ENCODE measurements around the gene LRRC14B. TPM values are rescaled to one million over a fixed set of nuclear protein-coding genes. Genes with fewer than 3 reads are reported as not detected.
A peak's percentile ranks its signal among the peaks of the same experiment; 100 is the strongest.

The LRRC14B gene
- total RNA-seq, 1 donor from 2014 or later, result not detected

DNA sequence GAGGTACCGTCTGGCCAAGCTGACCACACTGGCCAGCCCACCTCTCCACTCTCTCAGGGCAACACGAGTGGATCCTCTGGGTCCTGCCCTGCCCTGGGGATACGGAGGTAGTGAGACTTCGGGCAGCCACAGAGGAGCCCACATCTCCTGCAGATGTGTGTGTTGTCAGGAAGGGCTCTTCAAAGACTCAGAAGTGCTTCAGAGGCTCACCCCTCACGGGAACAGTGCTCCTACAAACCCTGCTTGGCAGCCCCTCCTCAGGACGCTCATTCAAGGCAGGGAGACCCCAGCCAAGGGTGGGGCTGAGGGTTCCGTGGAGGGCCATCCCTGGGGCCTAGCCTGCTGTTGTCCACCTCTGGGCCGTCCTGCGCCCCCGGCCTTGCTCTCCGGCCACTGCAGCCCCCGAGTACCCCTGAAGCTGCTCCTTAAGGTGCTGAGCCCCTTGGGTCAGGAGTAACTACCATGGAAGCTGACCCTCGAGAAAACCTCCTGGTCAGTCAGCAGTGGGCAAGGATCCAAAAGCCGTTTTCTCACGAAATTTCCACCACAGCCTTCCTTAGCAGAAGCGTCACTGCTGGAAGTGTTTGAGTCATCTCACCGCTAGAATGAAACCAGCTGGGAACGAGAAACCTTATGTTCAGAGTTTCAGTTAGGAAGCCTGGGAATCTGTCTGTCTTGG is 23.2 kb upstream of the LRRC14B start:
- Mint-ChIP-seq H3K27ac (peak overlapping the region; percentile 33), H3K36me3 (peaks cover 17% of the 10 kb centered on the region), H3K4me3 (no peak overlapping the region)

DNA sequence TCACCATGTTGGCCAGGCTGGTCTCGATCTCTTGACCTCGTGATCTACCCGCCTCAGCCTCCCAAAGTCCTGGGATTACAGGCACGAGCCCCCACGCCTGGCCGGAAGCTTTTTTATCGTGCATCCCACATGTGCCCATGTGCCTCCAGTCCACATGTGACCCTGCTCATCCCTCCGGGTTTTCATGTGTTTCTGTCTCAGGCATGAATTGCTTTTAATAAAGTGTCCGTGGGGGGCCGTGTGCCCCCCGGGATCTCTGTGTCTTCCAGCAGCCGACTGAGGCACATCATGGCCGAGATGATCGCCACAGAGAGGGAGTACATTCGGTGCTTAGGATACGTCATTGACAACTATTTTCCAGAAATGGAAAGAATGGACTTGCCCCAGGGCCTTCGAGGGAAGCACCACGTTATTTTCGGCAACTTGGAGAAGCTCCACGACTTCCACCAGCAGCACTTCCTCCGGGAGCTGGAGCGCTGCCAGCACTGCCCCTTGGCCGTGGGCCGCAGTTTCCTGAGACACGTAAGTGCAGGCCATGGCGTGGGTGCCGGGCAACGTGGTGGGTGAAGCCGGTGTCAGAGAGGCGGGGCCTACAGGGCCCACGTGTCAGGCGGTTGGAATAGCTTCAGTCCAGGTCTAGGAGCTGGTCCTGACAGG is 22.1 kb upstream of the LRRC14B start:
- Histone ChIP-seq H3K79me2 (ENCODE audit: low read depth) (no peaks in the 10 kb centered on the region), H3K36me3 (no peaks in the 10 kb centered on the region), H3K4me1 (no peaks in the 10 kb centered on the region), H3K9me3 (ENCODE audit: low read depth) (no peaks in the 10 kb centered on the region), H3K9ac (no peak overlapping the region), H3K4me3 (no peak overlapping the region), H3K27ac (no peak overlapping the region), H2AFZ (replicated peaks) (no peak overlapping the region), H4K20me1 (ENCODE audit: low read depth) (no peaks in the 10 kb centered on the region), H3F3A (ENCODE audit: low read depth) (peaks cover 16% of the 10 kb centered on the region), H3K27me3 (no peaks in the 10 kb centered on the region), H3K4me2 (no peak overlapping the region)
- Mint-ChIP-seq H3K27me3 (ENCODE audit: insufficient read depth, low read depth) (peaks cover 9% of the 10 kb centered on the region), H3K36me3 (peaks cover 15% of the 10 kb centered on the region), H3K4me3 (no peak overlapping the region), H3K9me3 (peaks cover 5% of the 10 kb centered on the region), H3K4me1 (peaks cover 29% of the 10 kb centered on the region), H3K27ac (no peak overlapping the region)
- no peak for TF ChIP-seq EZH2 (IDR thresholded peaks at IDR 0.05)
- TF ChIP-seq EZH2phosphoT487 (IDR thresholded peaks at IDR 0.05), result no peak
- no peak for TF ChIP-seq CTCF (IDR thresholded peaks at IDR 0.05)
- DNase-seq (ENCODE audit: low spot score), result no peak

More for the DNA sequence above, 23.2 kb upstream of the LRRC14B start:
- Histone ChIP-seq H3K27me3 (no peaks in the 10 kb centered on the region), H4K20me1 (ENCODE audit: low read depth) (no peaks in the 10 kb centered on the region), H2AFZ (replicated peaks) (no peak overlapping the region), H3K4me2 (no peak overlapping the region), H3F3A (ENCODE audit: low read depth) (peaks cover 21% of the 10 kb centered on the region), H3K9ac (peak overlapping the region; percentile 32), H3K4me1 (no peaks in the 10 kb centered on the region), H3K4me3 (no peak overlapping the region), H3K27ac (peak overlapping the region; percentile 2), H3K9me3 (ENCODE audit: low read depth) (no peaks in the 10 kb centered on the region), H3K36me3 (no peaks in the 10 kb centered on the region), H3K79me2 (ENCODE audit: low read depth) (no peaks in the 10 kb centered on the region)
- H3K4me1 Mint-ChIP-seq, result peaks cover 25% of the 10 kb centered on the region
- peaks cover 8% of the 10 kb centered on the region for H3K9me3 Mint-ChIP-seq
- peaks cover 11% of the 10 kb centered on the region for H3K27me3 Mint-ChIP-seq (ENCODE audit: insufficient read depth, low read depth)
- TF ChIP-seq EZH2 (IDR thresholded peaks at IDR 0.05) (no peak), CTCF (IDR thresholded peaks at IDR 0.05) (no peak), EZH2phosphoT487 (IDR thresholded peaks at IDR 0.05) (no peak)
- no peak for DNase-seq (ENCODE audit: low spot score)

- DNase-seq (ENCODE audit: low spot score), result no peak
- Histone ChIP-seq H3K4me2 (no peak overlapping the region), H3K4me1 (no peaks in the 10 kb centered on the region), H3K27me3 (no peaks in the 10 kb centered on the region), H3K9me3 (ENCODE audit: low read depth) (no peaks in the 10 kb centered on the region), H4K20me1 (ENCODE audit: low read depth) (no peaks in the 10 kb centered on the region), H3K79me2 (ENCODE audit: low read depth) (no peaks in the 10 kb centered on the region), H3K27ac (no peak overlapping the region), H3K9ac (no peak overlapping the region), H2AFZ (replicated peaks) (no peak overlapping the region), H3K4me3 (no peak overlapping the region), H3F3A (ENCODE audit: low read depth) (peaks cover 11% of the 10 kb centered on the region), H3K36me3 (no peaks in the 10 kb centered on the region)
- Mint-ChIP-seq H3K27ac (no peak overlapping the region), H3K27me3 (ENCODE audit: insufficient read depth, low read depth) (peaks cover 9% of the 10 kb centered on the region), H3K9me3 (no peaks in the 10 kb centered on the region), H3K4me1 (peaks cover 33% of the 10 kb centered on the region), H3K36me3 (peaks cover 13% of the 10 kb centered on the region), H3K4me3 (peak overlapping the region; percentile 48)
- TF ChIP-seq EZH2 (IDR thresholded peaks at IDR 0.05) (no peak), CTCF (IDR thresholded peaks at IDR 0.05) (no peak), EZH2phosphoT487 (IDR thresholded peaks at IDR 0.05) (no peak)
Measured at GRCh38 chr5:169728-170094, 21.6 kb upstream of the LRRC14B start.

Measured in neural progenitor cell (in vitro differentiated cells).